Hepatocyte (in vitro differentiated cells): ENCODE measurements around the gene NR1I2. TPM values are rescaled to one million over a fixed set of nuclear protein-coding genes. Genes with fewer than 3 reads are reported as not detected.

Experiments used
- polyA plus RNA-seq: library from polyadenylated mRNA; unstranded; fragments of >200 nt; fragmentation: Nextera tagmentation; extraction: Ambion mirVana; gene quantifications from 2 replicates; pipeline ENCODE4 v1.2.1, GENCODE V29; 2016
- total RNA-seq: library from RNA; depleted of rRNA; stranded (reverse); fragments of >200 nt; gene quantifications from 2 replicates; pipeline ENCODE4 v1.2.3, GENCODE V29; 2014

Gene NR1I2
- total and polyA plus RNA-seq, 2 experiments from 2014 or later: 5.0 to 7.0 TPM

Other genes with a start within 250 kb of the NR1I2 start
- gene CD80, start 222.5 kb upstream of the NR1I2 start, total RNA-seq: 0.07 and 0.24 TPM in 2 replicates
- not detected in 2 replicates for gene CD80, start 222.5 kb upstream of the NR1I2 start, polyA plus RNA-seq
- gene ADPRH, start 202.6 kb upstream of the NR1I2 start, total RNA-seq: 1.7 and 1.8 TPM in 2 replicates
- 0.56 and 1.5 TPM in 2 replicates for gene ADPRH, start 202.6 kb upstream of the NR1I2 start, polyA plus RNA-seq
- gene PLA1A, start 184.2 kb upstream of the NR1I2 start, total RNA-seq: 2.6 TPM in 2 replicates
- 2.9 and 3.3 TPM in 2 replicates for gene PLA1A, start 184.2 kb upstream of the NR1I2 start, polyA plus RNA-seq
- gene POPDC2, start 121.5 kb upstream of the NR1I2 start, total RNA-seq: 2.7 and 3.9 TPM in 2 replicates
- 1.2 and 1.6 TPM in 2 replicates for gene POPDC2, start 121.5 kb upstream of the NR1I2 start, polyA plus RNA-seq
- gene COX17, start 104.7 kb upstream of the NR1I2 start, total RNA-seq: 27.0 and 28.3 TPM in 2 replicates
- 80.7 and 87.2 TPM in 2 replicates for gene COX17, start 104.7 kb upstream of the NR1I2 start, polyA plus RNA-seq
- gene CFAP91, start 79.1 kb upstream of the NR1I2 start, total RNA-seq: 1.4 and 2.3 TPM in 2 replicates
- gene CFAP91, start 79.1 kb upstream of the NR1I2 start, polyA plus RNA-seq: 0.77 TPM in 1 of 2 replicates, not detected in the other